Neural cell (in vitro differentiated cells): ENCODE results near the gene LRRC31. TPM values are rescaled to one million over a fixed set of nuclear protein-coding genes. Genes with fewer than 3 reads are reported as not detected.

Experiments
- H2AFZ ChIP-seq: fragments of 200-600, 300-800 bp; sonication (generic), shearing (Covaris generic); 2 replicates; pipeline ENCODE4 v1.6.0; 2014; ENCODE audit warnings: low read depth, mild to moderate bottlenecking, antibody characterized with exemption, low read length, moderate library complexity
- H3F3A ChIP-seq: fragments of 200-600 bp; shearing (Covaris generic); 2 replicates; pipeline ENCODE4 v1.6.1; 2016; ENCODE audit warnings: mild to moderate bottlenecking, moderate library complexity, mixed read lengths, antibody characterized with exemption, low read length; ENCODE audit not compliant: insufficient read depth, poor library complexity, severe bottlenecking
- H3K27ac ChIP-seq: fragments of 200-600, 300-800 bp; sonication (generic), shearing (Covaris generic); 2 replicates; pipeline ENCODE4 v1.5.1; 2014; ENCODE audit warnings: mild to moderate bottlenecking, low read length, moderate library complexity
- H3K27me3 ChIP-seq: fragments of 300-800, 200-600 bp; sonication (generic), shearing (Covaris generic); 2 replicates; pipeline ENCODE4 v1.6.0; 2014; ENCODE audit warnings: mild to moderate bottlenecking, low read depth, low read length, moderate library complexity; ENCODE audit not compliant: insufficient read depth
- H3K36me3 ChIP-seq: fragments of 300-800, 200-600 bp; sonication (generic), shearing (Covaris generic); 2 replicates; pipeline ENCODE4 v1.5.1; 2014; ENCODE audit warnings: mild to moderate bottlenecking, antibody characterized with exemption, low read length, moderate library complexity; ENCODE audit not compliant: insufficient read depth
- H3K4me2 ChIP-seq: fragments of 300-800, 200-600 bp; sonication (generic), shearing (Covaris generic); 2 replicates; pipeline ENCODE4 v1.6.0; 2014; ENCODE audit warnings: mild to moderate bottlenecking, low read length
- H3K4me3 ChIP-seq: fragments of 300-800, 200-600 bp; sonication (generic), shearing (Covaris generic); 2 replicates; pipeline ENCODE4 v1.5.1; 2014; ENCODE audit warnings: mild to moderate bottlenecking, low read length, moderate library complexity
- H3K79me2 ChIP-seq: fragments of 200-600 bp; shearing (Covaris generic); replicated peaks from 2 replicates; pipeline ENCODE4 v1.6.0; 2014; ENCODE audit warnings: mild to moderate bottlenecking, low read length, moderate library complexity; ENCODE audit not compliant: insufficient read depth
- H3K9ac ChIP-seq: fragments of 300-800, 200-600 bp; sonication (generic), shearing (Covaris generic); 2 replicates; pipeline ENCODE4 v1.6.1; 2016; ENCODE audit warnings: mild to moderate bottlenecking, low read length, mixed read lengths
- H3K9me2 ChIP-seq: fragments of 200-600 bp; shearing (Covaris generic); 2 replicates; pipeline ENCODE4 v1.6.1; 2016; ENCODE audit warnings: mild to moderate bottlenecking, low read length, mixed read lengths; ENCODE audit not compliant: insufficient read depth
- H3K9me3 ChIP-seq: fragments of 200-600, 300-800 bp; sonication (generic), shearing (Covaris generic); 2 replicates; pipeline ENCODE4 v1.6.1; 2016; ENCODE audit warnings: mild to moderate bottlenecking, mixed run types, low read length, moderate library complexity, mixed read lengths
- H4K20me1 ChIP-seq: fragments of 200-600 bp; shearing (Covaris generic); 2 replicates; pipeline ENCODE4 v1.6.1; 2016; ENCODE audit warnings: mild to moderate bottlenecking, mixed run types; ENCODE audit not compliant: insufficient read depth
- CTCF ChIP-seq: fragments of 450-650 bp; IDR thresholded peaks from 2 replicates; pipeline ENCODE4 v1.5.1; 2014; ENCODE audit warnings: antibody characterized with exemption, mild to moderate bottlenecking, moderate library complexity; ENCODE audit not compliant: poor library complexity, severe bottlenecking
- EP300 ChIP-seq: fragments of 450-650 bp; conservative IDR thresholded peaks from 2 replicates; pipeline ENCODE4 v1.6.1; 2014; ENCODE audit warnings: antibody characterized with exemption, mild to moderate bottlenecking, moderate library complexity; ENCODE audit not compliant: poor library complexity, severe bottlenecking
- EZH2 ChIP-seq: fragments of 200-600, 300-800 bp; shearing (Covaris generic), sonication (generic); IDR thresholded peaks from 2 replicates; pipeline ENCODE4 v1.6.1; 2014; ENCODE audit warnings: antibody characterized with exemption, low read length, borderline replicate concordance, mild to moderate bottlenecking; ENCODE audit not compliant: insufficient read depth, poor library complexity, severe bottlenecking
- MXI1 ChIP-seq: fragments of 450-650 bp; conservative IDR thresholded peaks from 2 replicates; pipeline ENCODE4 v1.6.1; 2014; ENCODE audit warnings: antibody characterized with exemption, mild to moderate bottlenecking; ENCODE audit not compliant: poor library complexity, severe bottlenecking
- POLR2AphosphoS5 ChIP-seq: IDR thresholded peaks from 2 replicates; pipeline ENCODE4 v1.6.1; 2012
- RAD21 ChIP-seq: fragments of 450-650 bp; conservative IDR thresholded peaks from 2 replicates; pipeline ENCODE4 v1.6.1; 2014; ENCODE audit warnings: antibody characterized with exemption, mild to moderate bottlenecking, moderate library complexity
- REST ChIP-seq: IDR thresholded peaks from 2 replicates; pipeline ENCODE4 v1.6.1; 2012; ENCODE audit warnings: borderline replicate concordance
- SMC3 ChIP-seq: fragments of 450-650 bp; conservative IDR thresholded peaks from 2 replicates; pipeline ENCODE4 v1.6.1; 2014; ENCODE audit warnings: antibody characterized with exemption, mild to moderate bottlenecking, moderate library complexity; ENCODE audit not compliant: poor library complexity
- TAF1 ChIP-seq: IDR thresholded peaks from 2 replicates; pipeline ENCODE4 v1.6.1; 2012; ENCODE audit warnings: low read depth
- polyA plus RNA-seq: library from polyadenylated mRNA; depleted of rRNA; stranded (reverse); fragments of >200 nt; gene quantifications from 2 replicates; pipeline ENCODE4 v1.2.3, GENCODE V29; 2014

The LRRC31 gene
- polyA plus RNA-seq, 1 donor from 2014 or later: not detected

GRCh38 chr3:169822983-169823382, 46.8 kb downstream of the LRRC31 start:
- Histone ChIP-seq H3F3A (no peaks in the 10 kb centered on the region), H4K20me1 (no peaks in the 10 kb centered on the region), H3K36me3 (no peaks in the 10 kb centered on the region), H3K9me3 (no peaks in the 10 kb centered on the region), H2AFZ (no peak overlapping the region), H3K27me3 (no peaks in the 10 kb centered on the region), H3K9me2 (no peaks in the 10 kb centered on the region), H3K4me2 (no peak overlapping the region), H3K4me3 (no peak overlapping the region), H3K27ac (no peak overlapping the region), H3K9ac (no peak overlapping the region), H3K79me2 (no peaks in the 10 kb centered on the region)
- TF ChIP-seq POLR2AphosphoS5 (no peak), RAD21 (no peak), REST (no peak), EZH2 (no peak), TAF1 (no peak), SMC3 (no peak), CTCF (no peak), EP300 (no peak)

GRCh38 chr3:169822540-169822939, 47.2 kb downstream of the LRRC31 start:
- Histone ChIP-seq H3K9me2 (no peaks in the 10 kb centered on the region), H3K27me3 (no peaks in the 10 kb centered on the region), H4K20me1 (no peaks in the 10 kb centered on the region), H3K4me3 (no peak overlapping the region), H3K36me3 (no peaks in the 10 kb centered on the region), H3K9ac (no peak overlapping the region), H3K9me3 (no peaks in the 10 kb centered on the region), H3K79me2 (no peaks in the 10 kb centered on the region), H3K27ac (no peak overlapping the region), H2AFZ (no peak overlapping the region), H3F3A (no peaks in the 10 kb centered on the region), H3K4me2 (no peak overlapping the region)
- TF ChIP-seq CTCF: no peak
- TF ChIP-seq TAF1: no peak
- no peak for TF ChIP-seq EP300
- no peak for TF ChIP-seq SMC3
- TF ChIP-seq POLR2AphosphoS5: no peak
- no peak for TF ChIP-seq MXI1
- TF ChIP-seq EZH2: no peak
- TF ChIP-seq RAD21: no peak
- TF ChIP-seq REST: no peak
